Spinal cord (tissue), 10 donors: ENCODE results near the gene TREX2. TPM values are rescaled to one million over a fixed set of nuclear protein-coding genes. Genes with fewer than 3 reads are reported as not detected.

Source experiments
- DNase-seq, 6 donors: peaks; one replicate each; pipeline versions ENCODE4 v3.0.0 to v3.0.0-alpha.2; 2013 to 2015; ENCODE audit warnings: low spot score in 6 of 6, low read depth in 4 of 6
- H3K27ac ChIP-seq: one replicate; pipeline ENCODE4 v1.5.1; 2013; ENCODE audit warnings: low read depth, low read length, control low read depth
- H3K27me3 ChIP-seq: one replicate; pipeline ENCODE4 v1.6.1; 2013; ENCODE audit warnings: low read length; ENCODE audit not compliant: control insufficient read depth, insufficient read depth
- H3K36me3 ChIP-seq: one replicate; pipeline ENCODE4 v1.6.1; 2013; ENCODE audit warnings: low read length; ENCODE audit not compliant: control insufficient read depth, insufficient read depth
- H3K4me1 ChIP-seq: one replicate; pipeline ENCODE4 v1.6.1; 2013; ENCODE audit warnings: low read length; ENCODE audit not compliant: control insufficient read depth, insufficient read depth
- H3K4me3 ChIP-seq: one replicate; pipeline ENCODE4 v1.5.1; 2013; ENCODE audit warnings: low read depth, low read length, control low read depth
- H3K9me3 ChIP-seq: one replicate; pipeline ENCODE4 v1.6.1; 2013; ENCODE audit warnings: low read length; ENCODE audit not compliant: control insufficient read depth, insufficient read depth
- WGBS: methylation state at CpG from one replicate; pipeline ENCODE4 v1.1.5; 2013; ENCODE audit warnings: missing lambda C conversion rate; ENCODE audit not compliant: insufficient coverage; 5-methylcytosine and 5-hydroxymethylcytosine counted together
- polyA plus RNA-seq, 2 donors: library from polyadenylated mRNA; unstranded; fragments of 120-200 nt; gene quantifications; one replicate each; pipeline ENCODE4 v1.2.1, GENCODE V29; 2013; ENCODE audit not compliant: insufficient read length in 2 of 2
- small RNA-seq: library from RNA; depleted of rRNA; stranded (forward); fragments of <200 nt; gene quantifications from one replicate; pipeline ENCODE3, GENCODE V24; 2014; ENCODE audit warnings: low replicate concordance
- total RNA-seq, 2 donors: library from RNA; depleted of rRNA in 1 of 2; stranded (reverse); fragments of 120-200 nt in 1 of 2; fragments of >200 nt in 1 of 2; gene quantifications; one replicate each; pipeline versions ENCODE4 v1.2.3 to v1.2.4, GENCODE V29; 2013 to 2014
- donor health status: healthy.

TREX2 gene
- total and polyA plus RNA-seq, 4 donors, result 0.41 to 0.77 (median 0.50) TPM; not detected in 1

DNA sequence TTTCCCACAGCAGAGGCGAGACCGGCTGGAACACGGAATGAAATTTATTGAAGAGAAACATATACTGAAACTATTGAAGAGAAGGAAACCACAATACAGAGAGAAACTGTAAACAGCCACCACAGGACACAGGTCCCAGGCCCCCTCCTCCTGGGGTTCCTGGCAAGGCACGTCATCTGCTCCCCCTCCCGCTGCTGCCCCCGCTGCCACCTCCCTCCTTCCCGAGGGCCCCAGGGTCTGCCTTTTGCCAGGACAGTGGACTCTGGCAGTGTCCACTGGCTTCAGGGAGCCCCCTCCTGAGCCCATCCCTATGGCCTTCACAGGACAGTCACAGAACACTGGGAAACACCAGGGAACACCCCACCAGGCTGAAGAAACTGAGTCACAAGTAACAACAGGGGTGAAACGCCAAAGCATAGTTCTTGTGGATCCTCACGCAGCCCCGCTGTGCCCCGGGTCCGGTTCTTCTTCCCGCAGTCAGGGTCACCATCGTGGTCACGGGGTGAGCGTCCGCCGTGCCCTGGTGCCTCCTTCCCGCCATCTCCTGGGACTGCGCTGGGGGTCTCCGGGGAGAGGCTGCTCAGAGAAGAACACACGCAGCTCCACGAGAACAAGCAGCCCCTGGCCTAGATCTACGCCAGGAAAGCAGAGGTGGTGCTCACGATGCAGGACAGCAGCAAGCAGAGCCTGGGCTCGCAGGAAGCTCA is 50.1 kb downstream of the TREX2 start:
- DNase-seq, result no peak
- Histone ChIP-seq H3K27me3 (no peaks in the 10 kb centered on the region), H3K27ac (no peak overlapping the region), H3K9me3 (no peaks in the 10 kb centered on the region), H3K36me3 (no peaks in the 10 kb centered on the region), H3K4me1 (peaks cover 3% of the 10 kb centered on the region), H3K4me3 (no peak overlapping the region)
- 83% methylated on average over 23 of the region's 26 CpGs for WGBS

DNA sequence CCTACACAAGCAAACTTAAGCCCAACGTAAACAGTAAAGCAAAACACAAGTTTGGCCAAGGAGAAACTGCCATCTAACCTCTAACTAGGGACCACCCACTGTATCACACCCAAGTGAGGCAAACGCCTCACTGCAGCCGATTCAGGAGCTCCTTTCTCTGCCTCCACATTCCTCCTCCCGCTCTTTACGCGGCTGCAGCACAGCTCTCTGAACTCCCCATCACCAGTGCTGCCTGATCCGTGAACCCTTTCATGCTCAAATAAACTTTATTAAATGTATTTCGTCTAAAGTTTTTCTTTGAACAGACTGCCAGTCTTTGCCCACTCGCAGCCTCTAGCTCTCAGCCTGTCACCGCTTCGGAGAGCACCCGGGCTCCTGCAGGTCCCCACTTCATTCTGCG is 51.2 kb downstream of the TREX2 start:
- H3K9me3 ChIP-seq, result no peaks in the 10 kb centered on the region
- H3K36me3 ChIP-seq, result no peaks in the 10 kb centered on the region
- no peak overlapping the region for H3K4me3 ChIP-seq
- no peaks in the 10 kb centered on the region for H3K27me3 ChIP-seq
- peaks cover 3% of the 10 kb centered on the region for H3K4me1 ChIP-seq
- 59% methylated on average over 12 of the region's 13 CpGs for WGBS
- no peak overlapping the region for H3K27ac ChIP-seq
- peak in 1 of 6 donors; percentile 17 for DNase-seq

Small RNAs within 50 kb of the gene (small RNA-seq; reads per million reads assigned to genes)
- gene RN7SL667P, result not detected

Other genes starting within 250 kb of the TREX2 start
- gene PNMA6F, start 124.3 kb downstream of the TREX2 start, total RNA-seq, result 1 to 10 TPM; 1.4 to 3.7 TPM
- 1 to 10 TPM; 7.4 to 8.9 TPM for gene PNMA6F, start 124.3 kb downstream of the TREX2 start, polyA plus RNA-seq
- gene ZNF275, start 111.9 kb downstream of the TREX2 start, total RNA-seq, result 10 to 100 TPM; 13.7 to 14.1 TPM
- 10 to 100 TPM; 22.8 to 26.2 TPM for gene ZNF275, start 111.9 kb downstream of the TREX2 start, polyA plus RNA-seq
- gene PNMA6E, start 44.7 kb downstream of the TREX2 start, total RNA-seq, result not detected
- not detected for gene PNMA6E, start 44.7 kb downstream of the TREX2 start, polyA plus RNA-seq
- 1 to 10 TPM; 1.6 to 1.8 TPM for gene ZFP92, start 34.6 kb downstream of the TREX2 start, total RNA-seq
- 1 to 10 TPM; 2.6 to 2.7 TPM for gene ZFP92, start 34.6 kb downstream of the TREX2 start, polyA plus RNA-seq
- gene HAUS7, start 24.5 kb upstream of the TREX2 start, total RNA-seq, result 10 to 100 TPM; 11.6 to 36.2 TPM
- gene HAUS7, start 24.5 kb upstream of the TREX2 start, polyA plus RNA-seq, result 10 to 100 TPM; 20.3 to 33.4 TPM
- 10 to 100 TPM; 40.2 to 68.0 TPM for gene BGN, start 48.9 kb upstream of the TREX2 start, total RNA-seq
- gene BGN, start 48.9 kb upstream of the TREX2 start, polyA plus RNA-seq, result 100 to 1,000 TPM in 1 of 2 donors, 10 to 100 TPM in 1; 98.9 to 136 TPM
- gene ATP2B3, start 71.6 kb upstream of the TREX2 start, total RNA-seq, result 10 to 100 TPM; 11.8 to 14.8 TPM
- gene ATP2B3, start 71.6 kb upstream of the TREX2 start, polyA plus RNA-seq, result 10 to 100 TPM; 18.4 to 20.1 TPM
- 10 to 100 TPM; 14.8 to 19.8 TPM for gene CCNQ, start 153.1 kb upstream of the TREX2 start, total RNA-seq
- 10 to 100 TPM; 28.7 to 29.3 TPM for gene CCNQ, start 153.1 kb upstream of the TREX2 start, polyA plus RNA-seq
- gene DUSP9, start 201.1 kb upstream of the TREX2 start, total RNA-seq, result under 1 TPM; 0.55 to 0.79 TPM
- 1 to 10 TPM; 2.1 to 3.1 TPM for gene DUSP9, start 201.1 kb upstream of the TREX2 start, polyA plus RNA-seq
- gene PNCK, start 227.8 kb upstream of the TREX2 start, total RNA-seq, result 10 to 100 TPM; 24.2 to 38.6 TPM
- 100 to 1,000 TPM; 131 to 142 TPM for gene PNCK, start 227.8 kb upstream of the TREX2 start, polyA plus RNA-seq
- gene SLC6A8, start 241.9 kb upstream of the TREX2 start, total RNA-seq, result 10 to 100 TPM; 22.3 to 22.5 TPM
- 10 to 100 TPM; 72.5 to 77.0 TPM for gene SLC6A8, start 241.9 kb upstream of the TREX2 start, polyA plus RNA-seq